ENCODE measurements around the gene CLHC1. TPM values are rescaled to one million over a fixed set of nuclear protein-coding genes. Genes with fewer than 3 reads are reported as not detected.
"Not testable (repeated sequence)": the region's sequence is repeated elsewhere in the genome, so short reads cannot be mapped to it uniquely, and the experiment has no call there.

The CLHC1 gene
- polyA plus RNA-seq, 1 of the 3 experiments (the other 2 are of a cell fraction): 3.8 TPM

- Histone ChIP-seq H3F3A (replicated peaks; ENCODE audit: insufficient read depth) (no peaks in the 10 kb centered on the region), H2AFZ (ENCODE audit: low read depth) (peak overlapping the region; percentile 21; the same call in 1 of the 2 replicates), H3K9me3 (no peaks in the 10 kb centered on the region), H3K9me2 (no peaks in the 10 kb centered on the region), H3K9ac (no peak overlapping the region), H3K4me3 (ENCODE audit: low read depth in 2 of 2, low read length in 1 of 2) (no peak overlapping the region), H3K36me3 (replicated peaks in 1 of 2; ENCODE audit: control insufficient read depth in 1 of 2, insufficient read depth in 2 of 2, low read length in 1 of 2) (no peaks in the 10 kb centered on the region), H3K79me2 (ENCODE audit: insufficient read depth) (no peaks in the 10 kb centered on the region), H3K4me1 (ENCODE audit: control insufficient read depth in 1 of 2, insufficient read depth in 2 of 2, low read depth in 1 of 2, low read length in 1 of 2) (peaks cover 2 to 11% of the 10 kb centered on the region in 2 experiments; a peak in 2 of 4 replicates), H3K27ac (ENCODE audit: low read depth in 2 of 2, low read length in 1 of 2) (no peak overlapping the region), H4K20me1 (ENCODE audit: insufficient read depth) (no peaks in the 10 kb centered on the region), H3K27me3 (ENCODE audit: insufficient read depth) (no peaks in the 10 kb centered on the region), H3K4me2 (peak overlapping the region; percentile 47; the same call in 1 of the 2 replicates)
- POLR2A ChIA-PET: no interaction called here
- CTCF ChIA-PET: no interaction called here
- no peak for DNase-seq
- TF ChIP-seq TAF1 (IDR thresholded peaks at IDR 0.05; ENCODE audit: borderline replicate concordance, low read depth, low read length): no peak
- no peak for TF ChIP-seq CHD2 (IDR thresholded peaks at IDR 0.05; ENCODE audit: low read length, partially characterized antibody)
- 84% methylated on average over 10 of the region's 10 CpGs for WGBS (ENCODE audit: low lambda C conversion rate)
These were observed 98.4 kb downstream of the CLHC1 start for GRCh38 chr2:55133467-55134315.

- TF ChIP-seq TEAD4 (IDR thresholded peaks at IDR 0.05; ENCODE audit: borderline replicate concordance, insufficient read depth) (no peak), FOXM1 (IDR thresholded peaks at IDR 0.05; ENCODE audit: low read depth) (no peak), RFX5 (IDR thresholded peaks at IDR 0.05; ENCODE audit: low read length) (no peak), RAD21 (IDR thresholded peaks at IDR 0.05; ENCODE audit: low read length) (no peak), TAF1 (IDR thresholded peaks at IDR 0.05; ENCODE audit: borderline replicate concordance, low read depth, low read length) (no peak), EZH2phosphoT487 (IDR thresholded peaks at IDR 0.05; ENCODE audit: borderline replicate concordance, low read depth) (no peak), TCF12 (IDR thresholded peaks at IDR 0.05) (no peak), GABPA (IDR thresholded peaks at IDR 0.05; ENCODE audit: low read depth) (no peak), JUND (IDR thresholded peaks at IDR 0.05) (no peak), RCOR1 (IDR thresholded peaks at IDR 0.05; ENCODE audit: low read length) (no peak), CHD2 (IDR thresholded peaks at IDR 0.05; ENCODE audit: low read length, partially characterized antibody) (no peak), PBX3 (IDR thresholded peaks at IDR 0.05) (no peak)
- no peaks in the 10 kb centered on the region for H3K9me2 ChIP-seq
- no peaks in the 10 kb centered on the region for H3K9me3 ChIP-seq
- H3K36me3 ChIP-seq (replicated peaks in 1 of 2; ENCODE audit: control insufficient read depth in 1 of 2, insufficient read depth in 2 of 2, low read length in 1 of 2): no peaks in the 10 kb centered on the region
- no peak overlapping the region for H3K4me2 ChIP-seq
- H3K9ac ChIP-seq: no peak overlapping the region
- WGBS (ENCODE audit: low lambda C conversion rate): 87% methylated on average over 1 of the region's 1 CpG
- POLR2A ChIA-PET: no interaction called here
- no peaks in the 10 kb centered on the region for H3K79me2 ChIP-seq (ENCODE audit: insufficient read depth)
- H2AFZ ChIP-seq (ENCODE audit: low read depth): no peak overlapping the region
- H3F3A ChIP-seq (replicated peaks; ENCODE audit: insufficient read depth): no peaks in the 10 kb centered on the region
- DNase-seq: no peak
- no peak overlapping the region for H3K4me3 ChIP-seq (ENCODE audit: low read depth in 2 of 2, low read length in 1 of 2)
- H4K20me1 ChIP-seq (ENCODE audit: insufficient read depth): no peaks in the 10 kb centered on the region
- H3K27me3 ChIP-seq (ENCODE audit: insufficient read depth): no peaks in the 10 kb centered on the region
- H3K27ac ChIP-seq (ENCODE audit: low read depth in 2 of 2, low read length in 1 of 2): no peak overlapping the region
- peaks cover 2 to 11% of the 10 kb centered on the region in 2 experiments; a peak in 2 of 4 replicates for H3K4me1 ChIP-seq (ENCODE audit: control insufficient read depth in 1 of 2, insufficient read depth in 2 of 2, low read depth in 1 of 2, low read length in 1 of 2)
- CTCF ChIA-PET: no interaction called here
These were observed 101.2 kb downstream of the CLHC1 start for GRCh38 chr2:55130849-55131248.

GRCh38 chr2:55126643-55127042 is 105.5 kb downstream of the CLHC1 start:
- H3K4me3 ChIP-seq (ENCODE audit: low read depth in 2 of 2, low read length in 1 of 2); H3K27me3 ChIP-seq (ENCODE audit: insufficient read depth); H2AFZ ChIP-seq (ENCODE audit: low read depth); H3K4me2 ChIP-seq; H3K9me2 ChIP-seq; H3K27ac ChIP-seq (ENCODE audit: low read depth in 2 of 2, low read length in 1 of 2); H3F3A ChIP-seq (replicated peaks; ENCODE audit: insufficient read depth); DNase-seq; H3K4me1 ChIP-seq (ENCODE audit: control insufficient read depth in 1 of 2, insufficient read depth in 2 of 2, low read depth in 1 of 2, low read length in 1 of 2); H3K79me2 ChIP-seq (ENCODE audit: insufficient read depth); H3K36me3 ChIP-seq (replicated peaks in 1 of 2; ENCODE audit: control insufficient read depth in 1 of 2, insufficient read depth in 2 of 2, low read length in 1 of 2); H3K9ac ChIP-seq; POLR2A ChIA-PET; H3K9me3 ChIP-seq; H4K20me1 ChIP-seq (ENCODE audit: insufficient read depth): not testable (repeated sequence)
- WGBS (ENCODE audit: low lambda C conversion rate): 90% methylated on average over 4 of the region's 4 CpGs
- CTCF ChIA-PET: interaction anchor here (1.4 kb wide), 1 partner anchor 42 kb away, joined by 4 read pairs; no protein-coding TSS in a partner anchor

Data from SK-N-SH (cell line).